Stomach (tissue), 4 donors: ENCODE measurements around the gene ENOX1.

Experiments used
- CTCF ChIP-seq, 7 experiments: fragments of 450-650 bp in 4 of 7; fragments of 200-600 bp in 3 of 7; sonication (generic) in 3 of 7; IDR thresholded peaks; one replicate each; pipeline ENCODE4 v1.5.1; 2016 to 2019; ENCODE audit warnings: antibody characterized with exemption in 7 of 7, control low read depth in 2 of 7, mild to moderate bottlenecking in 1 of 7
- POLR2A ChIP-seq, 4 donors: fragments of 450-650 bp; IDR thresholded peaks; one replicate each; pipeline ENCODE4 v1.6.1; 2016; ENCODE audit warnings: antibody characterized with exemption in 4 of 4, control low read depth in 2 of 4, mild to moderate bottlenecking in 1 of 4, moderate library complexity in 1 of 4
- POLR2AphosphoS5 ChIP-seq, 3 donors: sonication (generic); formaldehyde crosslinking; IDR thresholded peaks; one replicate each; pipeline ENCODE4 v1.6.1; 2016; ENCODE audit warnings: antibody characterized with exemption in 3 of 3

- no peak for TF ChIP-seq CTCF (IDR thresholded peaks at IDR 0.05)
- TF ChIP-seq POLR2A (IDR thresholded peaks at IDR 0.05), result no peak
- no peak for TF ChIP-seq POLR2AphosphoS5 (IDR thresholded peaks at IDR 0.05)
Observed at GRCh38 chr13:43242040-43242439, 544.7 kb downstream of the ENOX1 start.
